Cardiac fibroblast (primary cell): ENCODE results near the gene PRKCH.

Experiments
- DNase-seq, 2 donors: peaks; one replicate each; pipeline versions ENCODE4 v3.0.0 to v3.0.0-alpha.2; 2010; ENCODE audit warnings: low read depth in 2 of 2
- H3K4me3 ChIP-seq, 2 donors: replicated peaks in 1 of 2; 1 replicate in 1 of 2; 2 replicates in 1 of 2; pipeline ENCODE4 v1.5.1; 2011; ENCODE audit warnings: low read depth in 2 of 2, low read length in 2 of 2, mild to moderate bottlenecking in 2 of 2, moderate library complexity in 1 of 2
- TF ChIP-seq, protein P1 (sequence below): IDR thresholded peaks from one replicate; pipeline ENCODE4 v1.5.1; 2011; ENCODE audit warnings: low read depth, mild to moderate bottlenecking, low read length, inconsistent platforms

PRKCH gene

DNA sequence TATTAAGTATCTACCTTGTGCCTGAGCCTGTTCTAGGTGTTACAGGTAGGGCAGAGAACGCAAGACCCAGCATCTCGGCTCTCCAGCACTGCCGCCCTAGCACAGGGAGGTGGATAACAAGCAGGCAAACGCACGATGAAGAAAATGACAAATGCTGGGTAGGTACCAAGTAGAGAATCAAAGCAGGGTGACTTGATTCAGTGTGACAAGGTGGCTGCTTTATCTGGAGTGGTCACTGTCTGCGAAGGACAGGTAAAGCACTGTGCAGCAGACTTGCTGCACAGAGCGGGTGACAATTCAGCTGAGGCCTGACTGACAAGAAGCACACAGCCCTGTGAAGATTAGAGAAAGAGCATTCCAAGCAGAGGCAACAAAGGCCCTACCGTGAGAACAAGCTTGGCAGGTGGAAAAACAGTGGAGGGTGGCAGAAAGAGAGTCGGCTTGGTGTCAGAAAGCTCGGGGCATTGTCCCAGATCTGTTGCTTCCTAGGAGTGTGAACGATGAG is 12.9 kb downstream of the PRKCH start:
- no peak for DNase-seq
- TF ChIP-seq, protein P1, sequence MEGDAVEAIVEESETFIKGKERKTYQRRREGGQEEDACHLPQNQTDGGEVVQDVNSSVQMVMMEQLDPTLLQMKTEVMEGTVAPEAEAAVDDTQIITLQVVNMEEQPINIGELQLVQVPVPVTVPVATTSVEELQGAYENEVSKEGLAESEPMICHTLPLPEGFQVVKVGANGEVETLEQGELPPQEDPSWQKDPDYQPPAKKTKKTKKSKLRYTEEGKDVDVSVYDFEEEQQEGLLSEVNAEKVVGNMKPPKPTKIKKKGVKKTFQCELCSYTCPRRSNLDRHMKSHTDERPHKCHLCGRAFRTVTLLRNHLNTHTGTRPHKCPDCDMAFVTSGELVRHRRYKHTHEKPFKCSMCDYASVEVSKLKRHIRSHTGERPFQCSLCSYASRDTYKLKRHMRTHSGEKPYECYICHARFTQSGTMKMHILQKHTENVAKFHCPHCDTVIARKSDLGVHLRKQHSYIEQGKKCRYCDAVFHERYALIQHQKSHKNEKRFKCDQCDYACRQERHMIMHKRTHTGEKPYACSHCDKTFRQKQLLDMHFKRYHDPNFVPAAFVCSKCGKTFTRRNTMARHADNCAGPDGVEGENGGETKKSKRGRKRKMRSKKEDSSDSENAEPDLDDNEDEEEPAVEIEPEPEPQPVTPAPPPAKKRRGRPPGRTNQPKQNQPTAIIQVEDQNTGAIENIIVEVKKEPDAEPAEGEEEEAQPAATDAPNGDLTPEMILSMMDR: no peak
- H3K4me3 ChIP-seq: no peak overlapping the region

GRCh38 chr14:61335049-61335448 is 13.7 kb downstream of the PRKCH start:
- TF ChIP-seq, protein P1: no peak
- H3K4me3 ChIP-seq: no peak overlapping the region
- no peak for DNase-seq

GRCh38 chr14:61335671-61336275 is 14.4 kb downstream of the PRKCH start:
- no peak overlapping the region for H3K4me3 ChIP-seq
- no peak for DNase-seq
- TF ChIP-seq, protein P1: no peak

DNA sequence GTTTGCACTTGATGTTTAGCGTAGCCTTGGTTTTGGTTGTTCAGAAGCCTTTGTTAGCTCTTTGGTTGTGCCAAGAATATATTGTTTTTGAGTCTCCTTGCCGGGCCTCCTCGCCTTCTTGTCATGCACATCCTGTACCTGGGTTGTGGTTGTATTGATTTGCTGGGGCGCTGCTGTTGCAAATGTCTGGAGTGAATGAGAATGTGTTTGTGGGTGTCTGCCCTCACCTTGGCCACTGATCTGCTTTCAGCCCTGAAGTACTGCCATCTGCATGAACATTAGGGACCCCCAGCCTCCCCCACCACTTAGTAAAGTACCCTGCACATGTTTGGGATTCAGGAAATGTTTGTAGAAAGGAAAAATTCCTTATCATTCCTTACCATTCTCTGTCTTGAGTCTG is 16.5 kb downstream of the PRKCH start:
- TF ChIP-seq, protein P1: no peak
- no peak for DNase-seq
- H3K4me3 ChIP-seq: no peak overlapping the region

- TF ChIP-seq, protein P1: no peak
- no peak overlapping the region for H3K4me3 ChIP-seq
- DNase-seq: no peak
These were observed 17.1 kb downstream of the PRKCH start for GRCh38 chr14:61338457-61338856.

GRCh38 chr14:61341275-61342206 is 20.2 kb downstream of the PRKCH start:
- DNase-seq: no peak
- TF ChIP-seq, protein P1: no peak
- no peak overlapping the region for H3K4me3 ChIP-seq
